MV-4-11 (cell line): ENCODE results near the gene CACNA1C.

Experiments used
- DNase-seq: peaks from one replicate; lab custom pipeline; 2025; lab: John Stamatoyannopoulos, UW

The CACNA1C gene

GRCh38 chr12:2390850-2391390, 338.1 kb downstream of the CACNA1C start:
- DNase-seq, result no peak

GRCh38 chr12:2391740-2392331, 339.0 kb downstream of the CACNA1C start:
- DNase-seq, result no peak

GRCh38 chr12:2393016-2393415, 340.2 kb downstream of the CACNA1C start:
- no peak for DNase-seq

GRCh38 chr12:2393996-2394395, 341.2 kb downstream of the CACNA1C start:
- no peak for DNase-seq

GRCh38 chr12:2395354-2395977, 342.7 kb downstream of the CACNA1C start:
- DNase-seq, result peak; percentile 19

- no peak for DNase-seq
Observed at GRCh38 chr12:2396448-2396871, 343.7 kb downstream of the CACNA1C start.

GRCh38 chr12:2397356-2398045, 344.7 kb downstream of the CACNA1C start:
- DNase-seq, result no peak

GRCh38 chr12:2401040-2401439, 348.3 kb downstream of the CACNA1C start:
- DNase-seq, result no peak

- DNase-seq, result no peak
Observed at GRCh38 chr12:2402073-2402579, 349.3 kb downstream of the CACNA1C start.

GRCh38 chr12:2403221-2403976, 350.6 kb downstream of the CACNA1C start:
- DNase-seq, result no peak

GRCh38 chr12:2405039-2405438, 352.3 kb downstream of the CACNA1C start:
- DNase-seq, result no peak

GRCh38 chr12:2406903-2407302, 354.1 kb downstream of the CACNA1C start:
- DNase-seq, result no peak

GRCh38 chr12:2408262-2408661, 355.5 kb downstream of the CACNA1C start:
- peak; percentile 52 for DNase-seq

- no peak for DNase-seq
Observed at GRCh38 chr12:2409656-2410265, 357.0 kb downstream of the CACNA1C start.

GRCh38 chr12:2410496-2410895, 357.7 kb downstream of the CACNA1C start:
- DNase-seq, result no peak

GRCh38 chr12:2411011-2411410, 358.2 kb downstream of the CACNA1C start:
- DNase-seq, result no peak

GRCh38 chr12:2411616-2412304, 359.0 kb downstream of the CACNA1C start:
- DNase-seq, result no peak

GRCh38 chr12:2412305-2412643, 359.5 kb downstream of the CACNA1C start:
- DNase-seq, result no peak

GRCh38 chr12:2413301-2413700, 360.5 kb downstream of the CACNA1C start:
- no peak for DNase-seq

- DNase-seq, result no peak
Observed at GRCh38 chr12:2413999-2414792, 361.4 kb downstream of the CACNA1C start.
